ENCODE results near the gene SKAP1.

DNA sequence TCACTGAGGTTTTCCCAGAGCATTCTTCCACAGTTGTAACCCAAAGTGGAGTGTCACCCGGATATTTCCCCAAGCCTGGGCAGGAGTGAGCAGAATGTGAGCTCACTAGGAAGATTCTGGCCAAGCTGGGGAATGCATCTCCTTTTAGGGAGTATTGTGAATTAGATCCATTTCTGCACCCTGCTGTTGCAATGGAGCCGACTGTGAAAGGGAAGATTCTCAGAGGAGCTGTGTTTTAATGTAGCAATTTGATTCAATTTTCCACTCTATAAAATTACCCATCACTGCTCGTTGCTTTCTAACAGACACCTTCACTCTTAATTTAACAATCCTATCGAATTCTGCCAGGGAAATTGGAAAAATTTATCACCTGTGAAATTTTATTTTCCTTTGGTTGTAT lies 251.7 kb downstream of the SKAP1 start:
- TF ChIP-seq, protein P1, sequence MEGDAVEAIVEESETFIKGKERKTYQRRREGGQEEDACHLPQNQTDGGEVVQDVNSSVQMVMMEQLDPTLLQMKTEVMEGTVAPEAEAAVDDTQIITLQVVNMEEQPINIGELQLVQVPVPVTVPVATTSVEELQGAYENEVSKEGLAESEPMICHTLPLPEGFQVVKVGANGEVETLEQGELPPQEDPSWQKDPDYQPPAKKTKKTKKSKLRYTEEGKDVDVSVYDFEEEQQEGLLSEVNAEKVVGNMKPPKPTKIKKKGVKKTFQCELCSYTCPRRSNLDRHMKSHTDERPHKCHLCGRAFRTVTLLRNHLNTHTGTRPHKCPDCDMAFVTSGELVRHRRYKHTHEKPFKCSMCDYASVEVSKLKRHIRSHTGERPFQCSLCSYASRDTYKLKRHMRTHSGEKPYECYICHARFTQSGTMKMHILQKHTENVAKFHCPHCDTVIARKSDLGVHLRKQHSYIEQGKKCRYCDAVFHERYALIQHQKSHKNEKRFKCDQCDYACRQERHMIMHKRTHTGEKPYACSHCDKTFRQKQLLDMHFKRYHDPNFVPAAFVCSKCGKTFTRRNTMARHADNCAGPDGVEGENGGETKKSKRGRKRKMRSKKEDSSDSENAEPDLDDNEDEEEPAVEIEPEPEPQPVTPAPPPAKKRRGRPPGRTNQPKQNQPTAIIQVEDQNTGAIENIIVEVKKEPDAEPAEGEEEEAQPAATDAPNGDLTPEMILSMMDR (conservative IDR thresholded peaks at IDR 0.05; ENCODE audit: low read length), result no peak
- TF ChIP-seq EZH2phosphoT487 (IDR thresholded peaks at IDR 0.05; ENCODE audit: borderline replicate concordance), result no peak
